Prostate gland (tissue), 2 donors: Measurements from ENCODE around the gene SMIM27. TPM values are rescaled to one million over a fixed set of nuclear protein-coding genes. Genes with fewer than 3 reads are reported as not detected.
A peak's percentile ranks its signal among the peaks of the same experiment; 100 is the strongest.
"Not testable (repeated sequence)": the region's sequence is repeated elsewhere in the genome, so short reads cannot be mapped to it uniquely, and the experiment has no call there.

ENCODE experiments used
- DNase-seq: peaks from one replicate; pipeline ENCODE4 v3.0.0-alpha.2; 2019; ENCODE audit warnings: low spot score
- H3K27ac ChIP-seq, 2 donors: fragments of 200-600 bp; sonication (generic); 2 replicates each; pipeline ENCODE4 v1.5.1; 2017 to 2019
- H3K27me3 ChIP-seq: fragments of 200-600 bp; sonication (generic); replicated peaks from 2 replicates; pipeline ENCODE4 v1.5.1; 2019; ENCODE audit not compliant: insufficient read depth
- H3K36me3 ChIP-seq, 2 donors: fragments of 200-600 bp; sonication (generic); 1 replicate in 1 of 2; 2 replicates in 1 of 2; pipeline versions ENCODE4 v1.5.1 to v1.8.1; 2017 to 2019
- H3K4me1 ChIP-seq: fragments of 200-600 bp; sonication (generic); replicated peaks from 2 replicates; pipeline ENCODE4 v1.5.1; 2019
- H3K4me3 ChIP-seq, 2 donors: fragments of 200-600 bp; sonication (generic); 2 replicates each; pipeline ENCODE4 v1.5.1; 2017 to 2019
- H3K9me3 ChIP-seq: fragments of 200-600 bp; sonication (generic); 2 replicates; pipeline ENCODE4 v1.5.1; 2017
- POLR2A ChIP-seq: fragments of 450-650 bp; IDR thresholded peaks from one replicate; pipeline ENCODE4 v1.6.1; 2016; ENCODE audit warnings: antibody characterized with exemption, mild to moderate bottlenecking
- POLR2AphosphoS5 ChIP-seq: sonication (generic); formaldehyde crosslinking; IDR thresholded peaks from one replicate; pipeline ENCODE4 v1.6.1; 2017; ENCODE audit warnings: antibody characterized with exemption
- WGBS: methylation state at CpG from one replicate; pipeline ENCODE4 v1.1.5; 2018; 5-methylcytosine and 5-hydroxymethylcytosine counted together
- intact Hi-C: fragments of 100-400 bp; cut with DNase I; formaldehyde crosslinking; loops from one replicate; pipeline ENCODE4 v1.14.2; 2022
- total RNA-seq, 2 donors: library from RNA; depleted of rRNA; stranded (reverse); fragments of >200 nt; gene quantifications; one replicate each; pipeline ENCODE4 v1.1.0, GENCODE V29; 2016
- TF ChIP-seq, protein P1 (sequence below), 4 experiments: fragments of 200-600 bp in 2 of 4; fragments of 450-650 bp in 2 of 4; sonication (generic) in 2 of 4; IDR thresholded peaks; 1 replicate in 3 of 4; 2 replicates in 1 of 4; pipeline ENCODE4 v1.5.1; 2016 to 2019; ENCODE audit warnings: antibody characterized with exemption in 4 of 4, mild to moderate bottlenecking in 2 of 4, moderate library complexity in 2 of 4

Gene SMIM27
- total RNA-seq, 2 donors from 2014 or later = 6.4 to 8.3 TPM

DNA sequence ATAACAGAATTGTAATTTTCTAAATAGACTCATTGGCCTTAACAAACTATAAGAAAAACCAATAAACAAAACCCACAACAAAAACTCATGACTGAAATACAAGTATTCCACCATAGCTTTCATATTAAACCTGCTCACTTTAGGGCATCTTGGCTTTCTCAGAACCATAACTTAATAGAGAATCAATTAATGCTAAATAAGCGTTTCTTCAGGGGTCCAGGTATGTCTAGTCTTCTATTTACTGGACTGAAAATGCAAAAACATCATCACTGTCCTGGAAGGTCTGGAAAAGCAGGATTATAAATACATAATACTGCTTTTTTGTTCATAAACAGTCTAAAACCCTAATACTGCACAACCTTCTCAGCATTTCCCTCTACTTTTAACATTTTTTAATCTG, 6.2 kb upstream of the SMIM27 start:
- Histone ChIP-seq H3K27ac (no peak overlapping the region), H3K4me1 (no peaks in the 10 kb centered on the region), H3K4me3 (no peak overlapping the region), H3K36me3 (no peaks in the 10 kb centered on the region), H3K27me3 (no peaks in the 10 kb centered on the region), H3K9me3 (no peaks in the 10 kb centered on the region)
- DNase-seq = no peak
- TF ChIP-seq, protein P1, sequence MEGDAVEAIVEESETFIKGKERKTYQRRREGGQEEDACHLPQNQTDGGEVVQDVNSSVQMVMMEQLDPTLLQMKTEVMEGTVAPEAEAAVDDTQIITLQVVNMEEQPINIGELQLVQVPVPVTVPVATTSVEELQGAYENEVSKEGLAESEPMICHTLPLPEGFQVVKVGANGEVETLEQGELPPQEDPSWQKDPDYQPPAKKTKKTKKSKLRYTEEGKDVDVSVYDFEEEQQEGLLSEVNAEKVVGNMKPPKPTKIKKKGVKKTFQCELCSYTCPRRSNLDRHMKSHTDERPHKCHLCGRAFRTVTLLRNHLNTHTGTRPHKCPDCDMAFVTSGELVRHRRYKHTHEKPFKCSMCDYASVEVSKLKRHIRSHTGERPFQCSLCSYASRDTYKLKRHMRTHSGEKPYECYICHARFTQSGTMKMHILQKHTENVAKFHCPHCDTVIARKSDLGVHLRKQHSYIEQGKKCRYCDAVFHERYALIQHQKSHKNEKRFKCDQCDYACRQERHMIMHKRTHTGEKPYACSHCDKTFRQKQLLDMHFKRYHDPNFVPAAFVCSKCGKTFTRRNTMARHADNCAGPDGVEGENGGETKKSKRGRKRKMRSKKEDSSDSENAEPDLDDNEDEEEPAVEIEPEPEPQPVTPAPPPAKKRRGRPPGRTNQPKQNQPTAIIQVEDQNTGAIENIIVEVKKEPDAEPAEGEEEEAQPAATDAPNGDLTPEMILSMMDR (IDR thresholded peaks at IDR 0.05) = no peak
- TF ChIP-seq POLR2AphosphoS5 = no peak
- no peak for TF ChIP-seq POLR2A
- 92% methylated on average over 1 of the region's 1 CpG for WGBS
- intact Hi-C loops = no loop called here

GRCh38 chr9:32548213-32548612, 3.9 kb upstream of the SMIM27 start:
- H3K9me3 ChIP-seq, H3K36me3 ChIP-seq, H3K27ac ChIP-seq, H3K4me1 ChIP-seq, H3K27me3 ChIP-seq, DNase-seq, H3K4me3 ChIP-seq, intact Hi-C loops: not testable (repeated sequence)
- 97% methylated on average over 20 of the region's 20 CpGs for WGBS

DNA sequence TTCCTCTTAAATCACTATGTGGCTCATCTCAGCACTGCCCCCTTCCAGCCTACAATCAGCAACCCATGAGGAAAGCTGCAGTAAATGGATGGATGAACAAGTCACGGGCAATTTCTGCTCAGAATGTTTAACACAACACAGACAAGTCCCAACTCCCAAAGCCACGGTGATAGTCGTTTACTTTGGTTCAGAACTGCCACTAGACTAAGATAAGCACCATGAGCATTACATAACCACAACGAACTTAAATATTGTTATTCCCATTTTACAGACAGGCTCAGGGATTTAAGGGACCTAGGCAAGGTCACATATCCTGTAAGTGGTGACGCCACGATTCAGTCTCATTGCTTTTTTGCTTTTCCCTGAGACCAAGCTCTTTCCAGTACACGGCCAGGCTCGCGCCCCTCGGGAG, 2.0 kb upstream of the SMIM27 start:
- TF ChIP-seq POLR2AphosphoS5 = no peak
- no peak for TF ChIP-seq POLR2A
- TF ChIP-seq, protein P1 (IDR thresholded peaks at IDR 0.05) = no peak
- H3K9me3 ChIP-seq = no peaks in the 10 kb centered on the region
- peak overlapping the region; percentile 72 to 74 for H3K4me3 ChIP-seq
- no peak for DNase-seq
- intact Hi-C loops = loop anchor here (2.0 kb wide), 1 partner anchor 167 kb away; no protein-coding TSS in a partner anchor
- H3K4me1 ChIP-seq = no peaks in the 10 kb centered on the region
- no peaks in the 10 kb centered on the region for H3K27me3 ChIP-seq
- no peaks in the 10 kb centered on the region for H3K36me3 ChIP-seq
- 2% methylated on average over 10 of the region's 10 CpGs for WGBS
- peak overlapping the region; percentile 91 to 94 for H3K27ac ChIP-seq

- intact Hi-C loops = loop anchor here (2.0 kb wide), 1 partner anchor 168 kb away; no protein-coding TSS in a partner anchor
- Histone ChIP-seq H3K4me3 (peak overlapping the region; percentile 72 to 74), H3K27ac (peak overlapping the region; percentile 91 to 94), H3K27me3 (no peaks in the 10 kb centered on the region), H3K36me3 (peaks cover 0 to 3% of the 10 kb centered on the region in 2 donors), H3K9me3 (no peaks in the 10 kb centered on the region), H3K4me1 (no peaks in the 10 kb centered on the region)
- WGBS = under 1% methylated on average over 37 of the region's 75 CpGs
- DNase-seq = peak; percentile 92
- TF ChIP-seq POLR2AphosphoS5 (peak; percentile 93), POLR2A (peak; percentile 69)
- TF ChIP-seq, protein P1 (IDR thresholded peaks at IDR 0.05) = peak in 1 of 4 experiments; percentile 17
These were observed 1.4 kb upstream of the SMIM27 start for GRCh38 chr9:32550562-32551275.

DNA sequence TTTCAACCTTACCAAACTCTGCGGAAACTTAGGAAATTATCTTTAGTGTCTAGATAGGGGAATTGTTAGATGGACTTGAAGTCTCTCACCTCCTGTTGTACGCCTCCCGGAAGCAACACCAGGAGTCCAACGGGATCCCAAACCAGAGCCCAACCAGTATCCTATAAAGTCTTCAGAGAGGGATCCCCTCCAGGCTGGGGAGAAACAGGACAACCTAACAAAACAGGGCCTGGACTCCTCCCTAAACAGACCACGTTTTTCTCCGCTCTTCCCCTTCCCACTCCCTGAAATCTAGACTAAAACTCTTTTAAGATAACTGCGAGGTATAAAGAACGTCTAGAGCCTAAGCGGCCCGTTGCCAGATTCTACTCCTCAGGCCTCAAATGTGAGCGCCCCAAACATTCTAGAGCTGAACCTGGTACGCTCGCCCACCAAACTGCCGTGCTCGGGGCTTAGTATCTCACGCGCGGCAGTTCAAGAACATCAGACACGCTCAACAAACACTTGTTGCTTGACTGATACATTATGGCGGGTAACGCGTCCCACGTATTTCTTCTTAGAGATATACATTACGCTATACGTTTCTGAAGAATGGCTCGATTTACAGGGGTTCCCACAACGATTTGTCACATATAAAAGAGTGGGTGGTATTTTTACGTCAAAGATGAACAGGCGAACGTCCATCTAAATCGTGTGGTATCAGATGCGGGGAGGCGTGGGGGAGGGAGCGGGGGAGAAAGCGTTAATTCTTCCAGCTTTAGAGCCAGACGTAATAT, 663 bp upstream of the SMIM27 start:
- H3K27me3 ChIP-seq = no peaks in the 10 kb centered on the region
- H3K36me3 ChIP-seq = peaks cover 0 to 3% of the 10 kb centered on the region in 2 donors
- no peaks in the 10 kb centered on the region for H3K4me1 ChIP-seq
- DNase-seq = peak; percentile 22
- TF ChIP-seq, protein P1 (IDR thresholded peaks at IDR 0.05) = no peak
- no peak for TF ChIP-seq POLR2AphosphoS5
- H3K4me3 ChIP-seq = peak overlapping the region; percentile 72 to 74
- WGBS = under 1% methylated on average over 36 of the region's 36 CpGs
- intact Hi-C loops = loop anchor here (2.0 kb wide), 1 partner anchor 169 kb away; no protein-coding TSS in a partner anchor
- no peaks in the 10 kb centered on the region for H3K9me3 ChIP-seq
- peak overlapping the region; percentile 91 to 94 for H3K27ac ChIP-seq
